ENCODE results near the gene NUCB2.

Gene NUCB2

GRCh38 chr11:17272801-17273200 is 3.7 kb upstream of the NUCB2 start:
- DNase-seq: no peak

GRCh38 chr11:17273211-17273610 is 3.3 kb upstream of the NUCB2 start:
- no peak for DNase-seq

GRCh38 chr11:17273668-17274282 is 2.8 kb upstream of the NUCB2 start:
- DNase-seq: no peak

- no peak for DNase-seq
Measured at GRCh38 chr11:17275400-17276235, 921 bp upstream of the NUCB2 start.

- peak in 1 of 2 donors; percentile 26 for DNase-seq
Measured at GRCh38 chr11:17277024-17277584, 565 bp downstream of the NUCB2 start.

- DNase-seq: no peak
Measured at GRCh38 chr11:17280494-17281127, 4.1 kb downstream of the NUCB2 start.

- DNase-seq: no peak
Measured at GRCh38 chr11:17286332-17286731, 9.8 kb downstream of the NUCB2 start.

GRCh38 chr11:17287058-17287457 is 10.5 kb downstream of the NUCB2 start:
- DNase-seq: no peak

GRCh38 chr11:17291710-17292109 is 15.2 kb downstream of the NUCB2 start:
- DNase-seq: no peak

GRCh38 chr11:17293311-17293710 is 16.8 kb downstream of the NUCB2 start:
- DNase-seq: no peak

GRCh38 chr11:17294033-17294432 is 17.5 kb downstream of the NUCB2 start:
- no peak for DNase-seq

- DNase-seq: no peak
Measured at GRCh38 chr11:17296852-17297559, 20.5 kb downstream of the NUCB2 start.

GRCh38 chr11:17298302-17298701 is 21.8 kb downstream of the NUCB2 start:
- peak; percentile 45 to 48 for DNase-seq

GRCh38 chr11:17300372-17300771 is 23.8 kb downstream of the NUCB2 start:
- DNase-seq: no peak

GRCh38 chr11:17313349-17314231 is 37.1 kb downstream of the NUCB2 start:
- no peak for DNase-seq

- DNase-seq: no peak
Measured at GRCh38 chr11:17314232-17314547, 37.7 kb downstream of the NUCB2 start.

- DNase-seq: no peak
Measured at GRCh38 chr11:17314904-17315426, 38.4 kb downstream of the NUCB2 start.

- no peak for DNase-seq
Measured at GRCh38 chr11:17328871-17329494, 52.4 kb downstream of the NUCB2 start.

- no peak for DNase-seq
Measured at GRCh38 chr11:17331669-17332068, 55.1 kb downstream of the NUCB2 start.

GRCh38 chr11:17333799-17334586 is 57.5 kb downstream of the NUCB2 start:
- no peak for DNase-seq

GRCh38 chr11:17343257-17343656 is 66.7 kb downstream of the NUCB2 start:
- DNase-seq: no peak

All from stimulated activated CD4-positive, alpha-beta T cell treated with anti-CD3 and anti-CD28 coated beads, Interleukin-2, amount 100 ng/mL, for 48 hours (primary cell).